Neural progenitor cell (in vitro differentiated cells): ENCODE measurements around the gene INHBA.

ENCODE experiments used
- CTCF ChIP-seq: fragments of 200-600 bp; sonication (generic); IDR thresholded peaks from 2 replicates; pipeline ENCODE4 v1.5.1; 2017; ENCODE audit warnings: antibody characterized with exemption, mild to moderate bottlenecking
- EZH2 ChIP-seq: fragments of 200-600 bp; sonication (generic); IDR thresholded peaks from 2 replicates; pipeline ENCODE4 v1.6.1; 2017; ENCODE audit warnings: antibody characterized with exemption, mild to moderate bottlenecking, moderate library complexity
- EZH2phosphoT487 ChIP-seq: fragments of 200-600 bp; sonication (generic); IDR thresholded peaks from 2 replicates; pipeline ENCODE4 v1.6.1; 2017; ENCODE audit warnings: antibody characterized with exemption

- TF ChIP-seq EZH2 (no peak), CTCF (no peak), EZH2phosphoT487 (no peak)
Observed at GRCh38 chr7:41750661-41751540, 48.0 kb upstream of the INHBA start.
